ENCODE results near the gene MYOM1. TPM values are rescaled to one million over a fixed set of nuclear protein-coding genes. Genes with fewer than 3 reads are reported as not detected.

The MYOM1 gene
- total RNA-seq, 1 donor from 2014 or later = 0.57 TPM

DNA sequence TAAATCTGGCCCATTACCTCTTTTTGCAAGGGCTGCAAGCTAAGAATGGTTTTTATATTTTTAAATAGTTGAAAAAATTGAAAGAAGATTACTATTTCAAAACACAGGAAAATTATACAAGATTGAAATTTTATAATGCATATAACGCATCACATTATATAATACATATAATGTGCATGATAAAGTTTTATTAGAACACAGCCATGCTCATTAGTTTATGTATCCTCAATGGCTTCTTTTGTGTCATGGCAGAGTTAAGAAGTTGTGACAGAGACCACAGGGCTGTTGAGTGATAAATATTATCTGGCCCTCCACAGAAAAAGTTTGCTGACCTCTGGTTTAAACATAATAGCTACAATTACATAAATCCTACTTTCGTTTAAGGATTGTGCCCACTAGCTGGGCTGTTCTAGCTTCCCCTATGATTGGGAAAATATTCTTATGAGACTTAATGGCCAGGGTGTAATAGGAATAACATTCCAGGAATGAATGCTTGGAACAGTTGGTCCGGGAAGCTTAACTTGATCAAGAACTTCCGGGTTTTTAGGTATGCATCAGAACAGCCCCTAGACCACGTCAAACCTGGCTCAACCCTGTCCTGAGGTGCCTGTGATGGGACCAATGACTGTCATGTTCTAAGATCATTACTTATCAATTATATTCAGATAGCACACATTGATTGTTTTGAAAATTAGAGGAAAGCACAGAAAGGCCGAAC is 108.1 kb downstream of the MYOM1 start:
- no peak overlapping the region for H3K4me3 ChIP-seq (ENCODE audit: insufficient read depth, low read depth, low read length)
- Mint-ChIP-seq H3K4me3 (ENCODE audit: unreplicated experiment) (no peak overlapping the region), H3K36me3 (ENCODE audit: low read depth, unreplicated experiment) (peaks cover 2% of the 10 kb centered on the region), H3K4me1 (ENCODE audit: low read depth, unreplicated experiment) (peaks cover 2% of the 10 kb centered on the region), H3K27ac (ENCODE audit: unreplicated experiment) (no peak overlapping the region), H3K9me3 (ENCODE audit: unreplicated experiment) (no peaks in the 10 kb centered on the region), H3K27me3 (ENCODE audit: low read depth, unreplicated experiment) (peaks cover 8% of the 10 kb centered on the region)
- no peak overlapping the region for H3K9ac ChIP-seq (ENCODE audit: low read length)
- H3K27ac ChIP-seq (ENCODE audit: low read depth, low read length) = no peak overlapping the region
- FAIRE-seq (no peak), DNase-seq (ENCODE audit: low read depth) (peak; percentile 25)
- H3K79me2 ChIP-seq (ENCODE audit: insufficient read depth, low read length) = no peaks in the 10 kb centered on the region
- peaks cover 2% of the 10 kb centered on the region for H3K27me3 ChIP-seq (ENCODE audit: insufficient read depth, low read length)
- TF ChIP-seq EZH2 (IDR thresholded peaks at IDR 0.05; ENCODE audit: insufficient read depth, low read length) = no peak
- TF ChIP-seq, protein P1, sequence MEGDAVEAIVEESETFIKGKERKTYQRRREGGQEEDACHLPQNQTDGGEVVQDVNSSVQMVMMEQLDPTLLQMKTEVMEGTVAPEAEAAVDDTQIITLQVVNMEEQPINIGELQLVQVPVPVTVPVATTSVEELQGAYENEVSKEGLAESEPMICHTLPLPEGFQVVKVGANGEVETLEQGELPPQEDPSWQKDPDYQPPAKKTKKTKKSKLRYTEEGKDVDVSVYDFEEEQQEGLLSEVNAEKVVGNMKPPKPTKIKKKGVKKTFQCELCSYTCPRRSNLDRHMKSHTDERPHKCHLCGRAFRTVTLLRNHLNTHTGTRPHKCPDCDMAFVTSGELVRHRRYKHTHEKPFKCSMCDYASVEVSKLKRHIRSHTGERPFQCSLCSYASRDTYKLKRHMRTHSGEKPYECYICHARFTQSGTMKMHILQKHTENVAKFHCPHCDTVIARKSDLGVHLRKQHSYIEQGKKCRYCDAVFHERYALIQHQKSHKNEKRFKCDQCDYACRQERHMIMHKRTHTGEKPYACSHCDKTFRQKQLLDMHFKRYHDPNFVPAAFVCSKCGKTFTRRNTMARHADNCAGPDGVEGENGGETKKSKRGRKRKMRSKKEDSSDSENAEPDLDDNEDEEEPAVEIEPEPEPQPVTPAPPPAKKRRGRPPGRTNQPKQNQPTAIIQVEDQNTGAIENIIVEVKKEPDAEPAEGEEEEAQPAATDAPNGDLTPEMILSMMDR (IDR thresholded peaks at IDR 0.05; ENCODE audit: insufficient read depth, low read depth, low read length) = no peak
- no peaks in the 10 kb centered on the region for H3K9me3 ChIP-seq (ENCODE audit: insufficient read depth, low read depth, low read length)
- H3K36me3 ChIP-seq (ENCODE audit: insufficient read depth, low read length) = no peaks in the 10 kb centered on the region
- H4K20me1 ChIP-seq (ENCODE audit: insufficient read depth, low read length) = no peaks in the 10 kb centered on the region
- H3K4me2 ChIP-seq (ENCODE audit: low read length) = no peak overlapping the region
- H2AFZ ChIP-seq (ENCODE audit: low read depth, low read length) = no peak overlapping the region
- no peaks in the 10 kb centered on the region for H3K4me1 ChIP-seq (ENCODE audit: insufficient read depth, low read length)

DNA sequence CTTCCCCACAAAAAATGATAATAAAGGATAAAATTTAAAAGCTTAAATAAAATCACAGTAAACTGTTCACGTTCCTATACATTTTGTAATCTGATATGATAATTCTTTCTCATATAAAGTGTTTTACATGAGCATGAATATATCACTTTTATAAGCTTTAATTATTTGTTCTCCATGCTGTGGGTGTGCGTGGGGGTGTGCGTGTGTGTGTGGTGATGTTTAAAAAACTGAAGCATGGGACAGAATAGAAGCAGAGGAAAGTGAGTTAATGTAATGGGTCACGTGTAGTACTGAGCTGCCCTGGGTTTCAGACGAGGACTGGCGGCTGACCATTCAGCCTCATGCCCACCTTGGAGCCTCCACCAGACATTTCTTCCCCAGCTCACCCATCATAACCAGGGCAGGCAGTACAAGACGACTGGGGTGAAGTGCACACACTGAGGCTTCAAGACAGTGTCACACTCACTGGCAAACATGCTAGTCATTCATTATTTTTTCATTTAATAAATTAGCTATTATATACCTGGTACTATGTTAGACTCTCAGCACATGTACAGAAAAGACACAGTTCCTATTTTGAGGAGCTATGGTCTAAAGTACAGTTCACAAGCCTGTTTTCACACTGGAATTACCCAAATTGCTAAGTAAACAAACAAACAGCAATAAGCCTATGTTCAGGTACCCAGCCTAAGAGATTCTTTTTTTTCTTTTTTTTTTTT is 109.6 kb downstream of the MYOM1 start:
- no peak overlapping the region for H2AFZ ChIP-seq (ENCODE audit: low read depth, low read length)
- H3K4me3 ChIP-seq (ENCODE audit: insufficient read depth, low read depth, low read length) = no peak overlapping the region
- peaks cover 2% of the 10 kb centered on the region for H3K4me1 Mint-ChIP-seq (ENCODE audit: low read depth, unreplicated experiment)
- no peak overlapping the region for H3K4me2 ChIP-seq (ENCODE audit: low read length)
- H4K20me1 ChIP-seq (ENCODE audit: insufficient read depth, low read length) = no peaks in the 10 kb centered on the region
- no peaks in the 10 kb centered on the region for H3K9me3 ChIP-seq (ENCODE audit: insufficient read depth, low read depth, low read length)
- no peak overlapping the region for H3K9ac ChIP-seq (ENCODE audit: low read length)
- FAIRE-seq (no peak), DNase-seq (ENCODE audit: low read depth) (no peak)
- H3K4me1 ChIP-seq (ENCODE audit: insufficient read depth, low read length) = no peaks in the 10 kb centered on the region
- H3K4me3 Mint-ChIP-seq (ENCODE audit: unreplicated experiment) = no peak overlapping the region
- peaks cover 2% of the 10 kb centered on the region for H3K27me3 ChIP-seq (ENCODE audit: insufficient read depth, low read length)
- H3K9me3 Mint-ChIP-seq (ENCODE audit: unreplicated experiment) = no peaks in the 10 kb centered on the region
- H3K36me3 Mint-ChIP-seq (ENCODE audit: low read depth, unreplicated experiment) = no peaks in the 10 kb centered on the region
- peaks cover 4% of the 10 kb centered on the region for H3K27me3 Mint-ChIP-seq (ENCODE audit: low read depth, unreplicated experiment)
- no peak overlapping the region for H3K27ac Mint-ChIP-seq (ENCODE audit: unreplicated experiment)
- no peaks in the 10 kb centered on the region for H3K79me2 ChIP-seq (ENCODE audit: insufficient read depth, low read length)
- H3K36me3 ChIP-seq (ENCODE audit: insufficient read depth, low read length) = no peaks in the 10 kb centered on the region
- TF ChIP-seq, protein P1 (IDR thresholded peaks at IDR 0.05; ENCODE audit: insufficient read depth, low read depth, low read length) = no peak
- TF ChIP-seq EZH2 (IDR thresholded peaks at IDR 0.05; ENCODE audit: insufficient read depth, low read length) = no peak
- no peak overlapping the region for H3K27ac ChIP-seq (ENCODE audit: low read depth, low read length)

DNA sequence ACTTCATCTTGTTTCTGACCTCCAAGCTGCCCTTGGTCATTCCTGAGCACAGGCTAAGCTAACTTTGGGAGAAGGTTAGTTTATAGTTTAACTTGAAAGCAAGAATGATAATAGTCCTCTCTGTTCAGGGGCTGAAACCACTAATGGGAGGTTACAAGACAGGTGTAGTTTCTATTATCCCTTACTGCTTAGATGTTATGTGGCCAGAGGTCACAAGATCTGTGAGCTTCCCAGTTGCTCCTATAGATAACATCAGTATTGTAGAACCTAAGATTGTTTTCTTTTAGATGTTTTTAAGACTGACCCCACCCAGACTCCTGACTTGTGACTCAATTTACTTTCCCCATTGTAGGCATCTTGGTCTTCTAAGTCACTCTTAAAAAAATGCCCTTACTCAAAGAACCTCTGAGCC is 112.0 kb downstream of the MYOM1 start:
- Mint-ChIP-seq H3K36me3 (ENCODE audit: low read depth, unreplicated experiment) (no peaks in the 10 kb centered on the region), H3K9me3 (ENCODE audit: unreplicated experiment) (no peaks in the 10 kb centered on the region), H3K27me3 (ENCODE audit: low read depth, unreplicated experiment) (peaks cover 2% of the 10 kb centered on the region), H3K4me1 (ENCODE audit: low read depth, unreplicated experiment) (peaks cover 2% of the 10 kb centered on the region), H3K27ac (ENCODE audit: unreplicated experiment) (no peak overlapping the region), H3K4me3 (ENCODE audit: unreplicated experiment) (no peak overlapping the region)
- H3K27ac ChIP-seq (ENCODE audit: low read depth, low read length) = no peak overlapping the region
- H3K36me3 ChIP-seq (ENCODE audit: insufficient read depth, low read length) = no peaks in the 10 kb centered on the region
- H3K9ac ChIP-seq (ENCODE audit: low read length) = no peak overlapping the region
- no peak overlapping the region for H2AFZ ChIP-seq (ENCODE audit: low read depth, low read length)
- H3K9me3 ChIP-seq (ENCODE audit: insufficient read depth, low read depth, low read length) = no peaks in the 10 kb centered on the region
- H4K20me1 ChIP-seq (ENCODE audit: insufficient read depth, low read length) = no peaks in the 10 kb centered on the region
- H3K79me2 ChIP-seq (ENCODE audit: insufficient read depth, low read length) = no peaks in the 10 kb centered on the region
- peaks cover 2% of the 10 kb centered on the region for H3K27me3 ChIP-seq (ENCODE audit: insufficient read depth, low read length)
- no peak overlapping the region for H3K4me3 ChIP-seq (ENCODE audit: insufficient read depth, low read depth, low read length)
- TF ChIP-seq, protein P1 (IDR thresholded peaks at IDR 0.05; ENCODE audit: insufficient read depth, low read depth, low read length) = no peak
- TF ChIP-seq EZH2 (IDR thresholded peaks at IDR 0.05; ENCODE audit: insufficient read depth, low read length) = no peak
- H3K4me2 ChIP-seq (ENCODE audit: low read length) = no peak overlapping the region
- FAIRE-seq = no peak
- H3K4me1 ChIP-seq (ENCODE audit: insufficient read depth, low read length) = peaks cover 2% of the 10 kb centered on the region
- DNase-seq (ENCODE audit: low read depth) = no peak

All from astrocyte (in vitro differentiated cells and primary cell).